Ascending aorta (tissue), 2 donors: ENCODE results near the gene PEX5L. TPM values are rescaled to one million over a fixed set of nuclear protein-coding genes. Genes with fewer than 3 reads are reported as not detected.
A peak's percentile ranks its signal among the peaks of the same experiment; 100 is the strongest.

Experiments used
- DNase-seq, 2 donors: peaks; one replicate each; pipeline ENCODE4 v3.0.0-alpha.2; 2019; ENCODE audit warnings: low spot score in 2 of 2
- H3K27ac ChIP-seq, 2 donors: fragments of 200-600 bp; sonication (generic); one replicate each; pipeline ENCODE4 v1.5.1; 2016 to 2017; ENCODE audit warnings: mild to moderate bottlenecking in 1 of 2
- H3K27me3 ChIP-seq: fragments of 200-600 bp; sonication (generic); one replicate; pipeline ENCODE4 v1.5.1; 2017
- H3K36me3 ChIP-seq, 2 donors: fragments of 200-600 bp; sonication (generic); one replicate each; pipeline ENCODE4 v1.5.1; 2016
- H3K4me1 ChIP-seq, 2 donors: fragments of 200-600 bp; sonication (generic); one replicate each; pipeline ENCODE4 v1.5.1; 2016 to 2017; ENCODE audit warnings: mild to moderate bottlenecking in 1 of 2
- H3K4me3 ChIP-seq, 2 donors: fragments of 200-600 bp; sonication (generic); one replicate each; pipeline ENCODE4 v1.5.1; 2016 to 2017; ENCODE audit warnings: mild to moderate bottlenecking in 1 of 2
- H3K9me3 ChIP-seq, 2 donors: fragments of 200-600 bp; sonication (generic); one replicate each; pipeline ENCODE4 v1.5.1; 2016
- intact Hi-C: fragments of 100-400 bp; cut with DNase I; formaldehyde crosslinking; loops from one replicate; pipeline ENCODE4 v1.15.1; 2023
- total RNA-seq: library from RNA; depleted of rRNA; stranded (reverse); fragments of >200 nt; gene quantifications from one replicate; pipeline ENCODE4 v1.1.0, GENCODE V29; 2016
- TF ChIP-seq, protein P1 (sequence below), 3 experiments: fragments of 200-600 bp in 2 of 3; fragments of 450-650 bp in 1 of 3; sonication (generic) in 2 of 3; IDR thresholded peaks; one replicate each; pipeline ENCODE4 v1.5.1; 2016 to 2019; ENCODE audit warnings: antibody characterized with exemption in 3 of 3, mild to moderate bottlenecking in 1 of 3, moderate library complexity in 1 of 3

PEX5L gene
- total RNA-seq, 1 donor from 2014 or later, result 0.11 TPM

DNA sequence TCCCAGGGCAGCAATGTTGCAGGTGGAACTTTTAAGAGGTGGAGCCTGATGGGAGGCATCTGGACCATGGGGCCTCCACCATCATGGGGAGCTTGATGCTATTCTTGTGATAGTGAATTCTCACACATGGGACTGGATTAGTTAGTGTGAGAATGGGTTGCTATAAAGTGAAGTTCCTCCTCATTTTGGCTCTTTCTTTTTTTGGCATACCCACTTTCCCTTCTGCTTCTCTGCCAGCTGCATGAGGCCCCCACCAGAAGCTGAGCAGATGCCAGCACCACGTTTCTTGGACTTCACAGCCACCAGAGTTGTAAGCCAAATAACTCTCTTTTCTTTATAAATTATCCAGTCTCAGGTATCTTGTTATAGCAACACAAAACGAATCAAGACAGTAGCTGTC is 101.0 kb downstream of the PEX5L start:
- DNase-seq, result no peak

DNA sequence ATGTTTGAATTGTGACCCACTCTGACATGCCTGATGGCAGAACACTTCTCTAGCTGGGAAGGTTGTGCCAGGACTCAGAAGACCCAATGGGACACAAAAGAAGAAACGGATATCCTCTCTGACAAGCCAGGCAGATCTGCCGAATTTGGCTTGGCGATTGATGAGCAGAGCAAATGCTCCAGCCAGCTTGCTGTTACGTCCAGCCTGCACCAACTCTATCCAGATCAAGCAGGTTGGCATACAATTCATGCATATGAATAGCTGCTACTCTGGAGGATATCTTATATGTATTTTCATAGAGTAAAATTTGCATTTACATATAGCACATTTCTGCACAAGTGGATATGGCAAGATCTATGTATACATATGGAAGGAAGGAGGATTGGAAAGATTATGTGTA is 102.8 kb downstream of the PEX5L start:
- Histone ChIP-seq H3K4me1 (no peaks in the 10 kb centered on the region), H3K27me3 (no peaks in the 10 kb centered on the region), H3K4me3 (no peak overlapping the region), H3K27ac (no peak overlapping the region), H3K9me3 (no peaks in the 10 kb centered on the region), H3K36me3 (no peaks in the 10 kb centered on the region)
- intact Hi-C loops, result no loop called here
- no peak for DNase-seq
- TF ChIP-seq, protein P1, sequence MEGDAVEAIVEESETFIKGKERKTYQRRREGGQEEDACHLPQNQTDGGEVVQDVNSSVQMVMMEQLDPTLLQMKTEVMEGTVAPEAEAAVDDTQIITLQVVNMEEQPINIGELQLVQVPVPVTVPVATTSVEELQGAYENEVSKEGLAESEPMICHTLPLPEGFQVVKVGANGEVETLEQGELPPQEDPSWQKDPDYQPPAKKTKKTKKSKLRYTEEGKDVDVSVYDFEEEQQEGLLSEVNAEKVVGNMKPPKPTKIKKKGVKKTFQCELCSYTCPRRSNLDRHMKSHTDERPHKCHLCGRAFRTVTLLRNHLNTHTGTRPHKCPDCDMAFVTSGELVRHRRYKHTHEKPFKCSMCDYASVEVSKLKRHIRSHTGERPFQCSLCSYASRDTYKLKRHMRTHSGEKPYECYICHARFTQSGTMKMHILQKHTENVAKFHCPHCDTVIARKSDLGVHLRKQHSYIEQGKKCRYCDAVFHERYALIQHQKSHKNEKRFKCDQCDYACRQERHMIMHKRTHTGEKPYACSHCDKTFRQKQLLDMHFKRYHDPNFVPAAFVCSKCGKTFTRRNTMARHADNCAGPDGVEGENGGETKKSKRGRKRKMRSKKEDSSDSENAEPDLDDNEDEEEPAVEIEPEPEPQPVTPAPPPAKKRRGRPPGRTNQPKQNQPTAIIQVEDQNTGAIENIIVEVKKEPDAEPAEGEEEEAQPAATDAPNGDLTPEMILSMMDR (IDR thresholded peaks at IDR 0.05), result no peak

More for the DNA sequence above, 101.0 kb downstream of the PEX5L start:
- intact Hi-C loops, result no loop called here
- H3K36me3 ChIP-seq, result no peaks in the 10 kb centered on the region
- TF ChIP-seq, protein P1 (IDR thresholded peaks at IDR 0.05), result no peak
- H3K4me3 ChIP-seq, result no peak overlapping the region
- no peaks in the 10 kb centered on the region for H3K9me3 ChIP-seq
- no peaks in the 10 kb centered on the region for H3K27me3 ChIP-seq
- H3K27ac ChIP-seq, result no peak overlapping the region
- no peaks in the 10 kb centered on the region for H3K4me1 ChIP-seq

- TF ChIP-seq, protein P1 (IDR thresholded peaks at IDR 0.05), result no peak
- no peak for DNase-seq
- Histone ChIP-seq H3K9me3 (no peaks in the 10 kb centered on the region), H3K27me3 (no peaks in the 10 kb centered on the region), H3K4me1 (no peaks in the 10 kb centered on the region), H3K4me3 (no peak overlapping the region), H3K36me3 (no peaks in the 10 kb centered on the region), H3K27ac (no peak overlapping the region)
- intact Hi-C loops, result no loop called here
Measured at GRCh38 chr3:179933080-179933479, 103.7 kb downstream of the PEX5L start.

GRCh38 chr3:179932674-179933073 is 104.1 kb downstream of the PEX5L start:
- TF ChIP-seq, protein P1 (IDR thresholded peaks at IDR 0.05), result no peak
- no peaks in the 10 kb centered on the region for H3K27me3 ChIP-seq
- intact Hi-C loops, result no loop called here
- H3K9me3 ChIP-seq, result no peaks in the 10 kb centered on the region
- no peaks in the 10 kb centered on the region for H3K4me1 ChIP-seq
- H3K4me3 ChIP-seq, result no peak overlapping the region
- H3K27ac ChIP-seq, result no peak overlapping the region
- H3K36me3 ChIP-seq, result no peaks in the 10 kb centered on the region
- DNase-seq, result no peak

DNA sequence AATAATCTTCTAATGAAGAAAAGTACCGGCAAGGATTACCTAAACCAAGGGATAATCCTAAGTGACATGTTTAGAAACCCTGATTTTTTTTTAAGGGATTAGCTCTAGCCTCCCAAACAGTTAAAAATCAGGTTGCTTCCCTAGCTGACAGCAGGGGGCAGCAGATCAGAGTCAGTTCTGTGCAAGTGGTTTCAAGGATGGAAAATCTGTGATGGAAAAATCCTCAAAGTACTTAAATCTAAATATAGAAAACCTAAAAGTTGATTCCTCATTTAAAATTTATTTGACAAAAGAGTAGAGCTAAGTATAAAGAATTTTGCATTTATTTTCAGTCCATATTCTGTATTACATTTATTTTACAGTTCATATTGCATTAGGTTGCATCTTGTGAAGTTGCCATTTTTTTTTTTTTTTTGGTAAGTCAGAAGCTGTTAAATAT is 107.6 kb downstream of the PEX5L start:
- no peak for DNase-seq
- no peak overlapping the region for H3K4me3 ChIP-seq
- H3K27me3 ChIP-seq, result no peaks in the 10 kb centered on the region
- intact Hi-C loops, result no loop called here
- TF ChIP-seq, protein P1 (IDR thresholded peaks at IDR 0.05), result peak in 2 of 3 experiments; percentile 37 to 50
- H3K36me3 ChIP-seq, result no peaks in the 10 kb centered on the region
- no peak overlapping the region for H3K27ac ChIP-seq
- no peaks in the 10 kb centered on the region for H3K4me1 ChIP-seq
- no peaks in the 10 kb centered on the region for H3K9me3 ChIP-seq

DNA sequence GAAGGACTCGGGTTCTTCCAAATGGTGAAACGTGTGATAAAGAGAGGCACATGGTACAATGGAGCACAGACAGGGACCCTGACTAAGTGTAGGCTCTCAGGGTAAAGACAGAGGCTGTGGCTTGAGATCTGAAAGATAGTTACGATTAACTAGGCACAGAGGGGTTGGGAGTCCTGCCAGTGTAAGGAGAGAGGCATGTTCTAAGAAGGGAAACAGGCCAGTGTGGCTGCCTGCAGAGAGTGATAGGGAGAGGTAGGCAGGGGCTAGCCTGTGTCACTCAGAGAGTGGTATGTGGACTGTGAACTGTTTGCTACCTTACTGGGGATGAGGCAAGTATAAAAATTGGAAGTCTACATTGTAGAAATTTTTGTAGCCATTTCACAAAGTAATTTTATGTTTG is 109.5 kb downstream of the PEX5L start:
- intact Hi-C loops, result no loop called here
- no peaks in the 10 kb centered on the region for H3K9me3 ChIP-seq
- DNase-seq, result no peak

More for the DNA sequence above, 109.5 kb downstream of the PEX5L start:
- H3K27ac ChIP-seq, result no peak overlapping the region
- no peaks in the 10 kb centered on the region for H3K27me3 ChIP-seq
- H3K36me3 ChIP-seq, result no peaks in the 10 kb centered on the region
- no peak overlapping the region for H3K4me3 ChIP-seq
- TF ChIP-seq, protein P1 (IDR thresholded peaks at IDR 0.05), result no peak
- no peaks in the 10 kb centered on the region for H3K4me1 ChIP-seq
